Adrenal gland (tissue), 12 donors: Measurements from ENCODE around the gene ICE2. TPM values are rescaled to one million over a fixed set of nuclear protein-coding genes. Genes with fewer than 3 reads are reported as not detected.

Experiments used
- DNase-seq, 7 donors: peaks; one replicate each; pipeline ENCODE4 v3.0.0-alpha.2; 2019 to 2020
- H3K27ac ChIP-seq, 5 donors: fragments of 200-600 bp; sonication (generic) in 4 of 5; 1 replicate in 3 of 5; 2 replicates in 2 of 5; pipeline versions ENCODE4 v1.5.1 to v1.8.0; 2016 to 2020; ENCODE audit warnings: mild to moderate bottlenecking in 1 of 5
- H3K27me3 ChIP-seq: fragments of 200-600 bp; 2 replicates; pipeline ENCODE4 v1.8.0; 2021
- H3K36me3 ChIP-seq, 2 donors: fragments of 200-600 bp; replicated peaks in 1 of 2; 1 replicate in 1 of 2; 2 replicates in 1 of 2; pipeline versions ENCODE4 v1.5.1 to v1.8.0; 2018 to 2022
- H3K4me1 ChIP-seq, 2 donors: fragments of 200-600 bp; replicated peaks in 1 of 2; 1 replicate in 1 of 2; 2 replicates in 1 of 2; pipeline versions ENCODE4 v1.5.1 to v1.8.0; 2018 to 2021
- H3K4me3 ChIP-seq, 4 donors: fragments of 200-600 bp; sonication (generic) in 3 of 4; one replicate each; pipeline ENCODE4 v1.5.1; 2016 to 2018
- H3K9me3 ChIP-seq, 3 donors: fragments of 200-600 bp; sonication (generic) in 1 of 3; replicated peaks in 1 of 3; 1 replicate in 2 of 3; 2 replicates in 1 of 3; pipeline versions ENCODE4 v1.5.1 to v1.8.0; 2016 to 2021
- CTCF ChIP-seq, 6 experiments: fragments of 450-650 bp in 4 of 6; fragments of 200-600 bp in 2 of 6; sonication (generic) in 1 of 6; IDR thresholded peaks; 1 replicate in 5 of 6; 2 replicates in 1 of 6; pipeline versions ENCODE4 v1.5.1 to v1.8.0; 2016 to 2021; ENCODE audit warnings: antibody characterized with exemption in 6 of 6, mild to moderate bottlenecking in 2 of 6, moderate library complexity in 1 of 6
- POLR2A ChIP-seq, 2 donors: fragments of 450-650 bp; IDR thresholded peaks; one replicate each; pipeline ENCODE4 v1.6.1; 2017; ENCODE audit warnings: antibody characterized with exemption in 2 of 2, mild to moderate bottlenecking in 2 of 2, moderate library complexity in 1 of 2
- WGBS, 4 donors: extraction: QIAGEN DNeasy Blood & Tissue Kit in 2 of 4; methylation state at CpG; one replicate each; pipeline versions ENCODE4 v1.1.5 to v1.1.7; 2013 to 2017; 5-methylcytosine and 5-hydroxymethylcytosine counted together
- intact Hi-C, 2 donors: fragments of 100-400 bp; cut with DNase I; formaldehyde crosslinking; loops; one replicate each; pipeline versions ENCODE4 v1.14.1 to v1.15.0; 2022 to 2023
- polyA plus RNA-seq, 3 donors: library from polyadenylated mRNA; stranded (reverse); fragments of 200-250 nt in 2 of 3; fragments of 350-450 nt in 1 of 3; fragmentation: Illumina TruSeq in 1 of 3; extraction: RNeasy Lipid Tissue Mini Kit (QIAGEN cat#74804) in 1 of 3; gene quantifications; one replicate each; pipeline ENCODE4 v1.2.3, GENCODE V29; 2013 to 2014
- total RNA-seq, 9 donors: library from RNA; depleted of rRNA in 4 of 9; stranded (reverse); fragments of >200 nt in 4 of 9; fragments of 120-200 nt in 1 of 9; fragmentation: NEBNext Ultra II Directional in 1 of 9; extraction: Animal tissue kit (Norgen Biotek cat#: 25700) in 1 of 9; gene quantifications; one replicate each; pipeline versions ENCODE4 v1.1.0 to v1.2.4, GENCODE V29; 2013 to 2023
- donor health status: healthy with polysubstance abuse.
- donor health status: Bipolar disorder and iron deficiency.
- donor health status: DM: yes; HTN: yes; CAD: no.
- donor health status: DM: no; HTN: no; CAD: no.
- donor health status: DM: no; HTN: no; CAD: no.
- donor health status: DM: yes; HTN: yes; CAD: no.

ICE2 gene
- total and polyA plus RNA-seq, 12 donors: 13.6 to 53.7 (median 38.3) TPM

- intact Hi-C loops: no loop called here
- H3K4me3 ChIP-seq: no peak overlapping the region
- no peaks in the 10 kb centered on the region for H3K9me3 ChIP-seq
- H3K36me3 ChIP-seq: peaks cover 0 to 11% of the 10 kb centered on the region in 2 donors
- no peaks in the 10 kb centered on the region for H3K27me3 ChIP-seq
- peak overlapping the region in 1 of 5 donors; percentile 17 for H3K27ac ChIP-seq
- H3K4me1 ChIP-seq: peaks cover 25 to 26% of the 10 kb centered on the region in 2 donors
- 50 to 85% (median 72%) methylated on average over 1 of the region's 1 CpG for WGBS, 4 donors
- TF ChIP-seq CTCF (IDR thresholded peaks at IDR 0.05) (no peak), POLR2A (IDR thresholded peaks at IDR 0.05) (no peak)
- DNase-seq: no peak
These were observed 79.0 kb downstream of the ICE2 start for GRCh38 chr15:60399931-60400330.

DNA sequence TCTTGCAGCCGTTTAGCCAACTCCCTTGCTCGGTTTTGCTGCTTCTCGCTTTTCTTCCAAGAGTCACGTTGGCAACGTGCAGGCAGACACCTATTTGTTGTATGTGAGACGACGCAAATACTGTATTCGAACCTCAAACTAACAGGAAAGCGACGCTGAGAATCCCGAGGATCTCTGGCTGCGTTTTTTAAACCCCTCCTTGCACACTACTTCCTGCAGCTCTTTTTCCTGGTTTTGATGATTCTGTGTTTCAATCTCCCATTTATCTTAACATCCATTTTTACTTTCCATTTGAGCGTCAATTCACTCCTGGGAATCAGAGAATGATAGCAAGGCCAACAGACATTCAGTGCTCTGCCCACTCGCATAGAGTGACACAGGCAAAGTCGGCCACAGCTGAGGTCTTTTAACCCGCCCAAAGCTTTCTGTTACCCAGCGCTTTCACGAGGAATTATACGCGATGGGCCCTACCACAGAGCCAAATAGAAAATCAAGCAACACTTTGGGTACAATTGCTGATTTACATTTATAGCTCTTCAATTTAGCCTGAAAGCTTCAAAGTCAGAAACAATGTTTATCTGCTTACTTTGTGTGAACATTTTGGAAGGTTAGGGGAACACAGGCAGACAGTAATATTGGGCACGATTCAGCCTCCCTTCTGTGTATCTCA lies 79.6 kb downstream of the ICE2 start:
- intact Hi-C loops: no loop called here
- H3K4me1 ChIP-seq: peaks cover 30 to 32% of the 10 kb centered on the region in 2 donors
- H3K9me3 ChIP-seq: no peaks in the 10 kb centered on the region
- peaks cover 0 to 11% of the 10 kb centered on the region in 2 donors for H3K36me3 ChIP-seq
- peak in 1 of 7 donors; percentile 43 for DNase-seq
- peak overlapping the region in 1 of 4 donors; percentile 84 for H3K4me3 ChIP-seq
- no peaks in the 10 kb centered on the region for H3K27me3 ChIP-seq
- WGBS, 4 donors: 52 to 67% (median 60%) methylated on average over 21 of the region's 21 CpGs
- peak overlapping the region in 2 of 5 donors; percentile 17 to 97 for H3K27ac ChIP-seq
- no peak for TF ChIP-seq CTCF (IDR thresholded peaks at IDR 0.05)
- TF ChIP-seq POLR2A (IDR thresholded peaks at IDR 0.05): no peak

- Histone ChIP-seq H3K27ac (peak within 1 kb of the TSS; percentile 76 to 97 (median 89)), H3K9me3 (no peaks in the 10 kb centered on the region), H3K4me1 (peaks cover 42 to 46% of the 10 kb centered on the region in 2 donors), H3K4me3 (peak within 1 kb of the TSS in 3 of 4 donors; percentile 77 to 84 (median 81)), H3K36me3 (peaks cover 0 to 11% of the 10 kb centered on the region in 2 donors), H3K27me3 (no peaks in the 10 kb centered on the region)
- WGBS, 4 donors: 0 to 1% (median 0%) methylated on average over 14 to 53 of the region's 53 CpGs
- intact Hi-C loops: no loop called here
- TF ChIP-seq CTCF (IDR thresholded peaks at IDR 0.05) (no peak), POLR2A (IDR thresholded peaks at IDR 0.05) (peak; percentile 80 to 92)
- peak; percentile 85 to 91 (median 88) for DNase-seq
These were observed 81.0 kb downstream of the ICE2 start, which contains the start of gene ANXA2 for GRCh38 chr15:60397772-60398445. Gene ANXA2, minus strand, starts transcription at chr15:60397986. Its CDS starts 11,911 bp downstream, at chr15:60386075.

DNA sequence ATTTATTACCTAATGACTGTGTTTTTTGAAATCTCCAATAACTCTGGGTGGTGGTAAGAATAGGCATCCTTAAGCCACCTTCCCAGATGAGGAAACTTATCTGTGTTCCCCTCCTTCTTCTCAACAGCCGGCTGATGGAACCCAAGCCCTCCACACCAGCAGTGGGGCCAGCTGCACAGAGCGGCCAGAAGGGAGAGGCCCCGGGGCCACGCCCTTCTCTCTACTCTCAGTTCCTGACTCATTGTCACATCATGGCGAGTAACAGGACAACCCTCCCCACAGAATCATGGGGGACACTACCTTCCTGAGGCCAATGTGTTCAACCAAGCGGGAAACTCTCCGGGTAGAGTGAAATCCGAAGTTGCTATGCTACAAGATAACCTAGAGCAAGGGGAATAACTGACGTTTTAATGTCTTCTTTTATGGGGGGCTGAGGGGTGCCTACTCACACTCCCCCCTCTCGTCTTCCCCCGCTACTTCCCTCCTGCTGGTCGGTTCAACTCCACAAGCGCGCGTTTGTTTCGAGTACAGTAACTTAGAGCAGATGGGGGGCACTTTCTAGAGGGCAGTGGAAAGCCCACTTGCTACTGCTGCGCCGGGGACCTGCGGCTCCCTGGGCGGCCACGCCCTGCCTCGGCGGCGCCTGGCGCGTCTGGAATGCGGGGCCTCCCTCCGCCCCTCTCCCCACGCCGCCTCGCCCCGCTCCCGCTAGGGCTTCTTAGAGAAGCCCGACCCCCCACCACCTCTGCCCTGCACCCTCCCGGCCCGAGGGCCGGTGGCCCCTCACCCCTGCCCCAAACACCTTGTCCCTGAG lies 81.8 kb downstream of the ICE2 start:
- H3K27me3 ChIP-seq: no peaks in the 10 kb centered on the region
- TF ChIP-seq POLR2A (IDR thresholded peaks at IDR 0.05): peak in 1 of 2 donors; percentile 25
- no peak for TF ChIP-seq CTCF (IDR thresholded peaks at IDR 0.05)
- H3K4me1 ChIP-seq: peaks cover 49 to 54% of the 10 kb centered on the region in 2 donors
- H3K4me3 ChIP-seq: peak overlapping the region in 3 of 4 donors; percentile 77 to 84 (median 81)
- no peaks in the 10 kb centered on the region for H3K9me3 ChIP-seq
- peak overlapping the region; percentile 76 to 97 (median 89) for H3K27ac ChIP-seq
- peak; percentile 58 to 79 (median 72) for DNase-seq
- peaks cover 0 to 11% of the 10 kb centered on the region in 2 donors for H3K36me3 ChIP-seq
- 8 to 13% (median 13%) methylated on average over 24 to 37 of the region's 37 CpGs for WGBS, 4 donors
- intact Hi-C loops: no loop called here
